ENCODE data around the gene LMCD1. TPM values are rescaled to one million over a fixed set of nuclear protein-coding genes. Genes with fewer than 3 reads are reported as not detected.

The LMCD1 gene
- total RNA-seq, 1 donor from 2014 or later, result 69.0 TPM

DNA sequence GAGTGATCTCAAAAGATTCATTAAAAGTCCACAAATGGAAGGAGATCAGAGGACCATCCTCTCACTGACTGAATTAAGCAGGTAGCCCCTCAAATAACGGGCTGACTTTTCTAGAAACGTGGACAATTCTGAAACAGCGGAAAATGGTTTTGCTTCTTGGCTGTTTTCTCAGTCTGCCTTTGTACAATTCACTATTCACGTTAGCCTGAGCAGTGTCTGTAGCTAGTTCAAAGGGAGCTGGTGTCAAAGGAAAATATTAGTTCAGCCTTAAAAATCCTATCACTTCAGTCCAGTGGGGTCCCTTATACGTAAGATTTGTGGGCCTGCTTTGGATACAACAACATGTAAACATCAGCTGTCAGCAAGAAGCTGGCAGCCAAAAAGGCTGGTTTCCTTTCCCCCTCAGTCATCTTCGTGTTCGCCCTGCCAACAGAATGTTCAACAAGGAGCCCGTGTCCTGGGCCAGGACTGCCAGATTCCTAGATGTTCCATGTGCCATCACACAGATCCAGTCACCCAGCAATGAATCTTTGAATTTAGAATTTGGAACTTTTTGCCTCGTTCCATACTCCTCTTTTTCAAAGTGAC, 19.3 kb downstream of the LMCD1 start:
- no peak overlapping the region for H3K4me3 ChIP-seq (ENCODE audit: low read depth, low read length)
- TF ChIP-seq, protein P1, sequence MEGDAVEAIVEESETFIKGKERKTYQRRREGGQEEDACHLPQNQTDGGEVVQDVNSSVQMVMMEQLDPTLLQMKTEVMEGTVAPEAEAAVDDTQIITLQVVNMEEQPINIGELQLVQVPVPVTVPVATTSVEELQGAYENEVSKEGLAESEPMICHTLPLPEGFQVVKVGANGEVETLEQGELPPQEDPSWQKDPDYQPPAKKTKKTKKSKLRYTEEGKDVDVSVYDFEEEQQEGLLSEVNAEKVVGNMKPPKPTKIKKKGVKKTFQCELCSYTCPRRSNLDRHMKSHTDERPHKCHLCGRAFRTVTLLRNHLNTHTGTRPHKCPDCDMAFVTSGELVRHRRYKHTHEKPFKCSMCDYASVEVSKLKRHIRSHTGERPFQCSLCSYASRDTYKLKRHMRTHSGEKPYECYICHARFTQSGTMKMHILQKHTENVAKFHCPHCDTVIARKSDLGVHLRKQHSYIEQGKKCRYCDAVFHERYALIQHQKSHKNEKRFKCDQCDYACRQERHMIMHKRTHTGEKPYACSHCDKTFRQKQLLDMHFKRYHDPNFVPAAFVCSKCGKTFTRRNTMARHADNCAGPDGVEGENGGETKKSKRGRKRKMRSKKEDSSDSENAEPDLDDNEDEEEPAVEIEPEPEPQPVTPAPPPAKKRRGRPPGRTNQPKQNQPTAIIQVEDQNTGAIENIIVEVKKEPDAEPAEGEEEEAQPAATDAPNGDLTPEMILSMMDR (conservative IDR thresholded peaks at IDR 0.05; ENCODE audit: low read depth, low read length), result no peak
- DNase-seq (ENCODE audit: low read depth), result no peak

GRCh38 chr3:8523041-8523440, 21.4 kb downstream of the LMCD1 start:
- TF ChIP-seq, protein P1 (conservative IDR thresholded peaks at IDR 0.05; ENCODE audit: low read depth, low read length), result no peak
- no peak for DNase-seq (ENCODE audit: low read depth)
- H3K4me3 ChIP-seq (ENCODE audit: low read depth, low read length), result no peak overlapping the region

GRCh38 chr3:8524249-8524648, 22.6 kb downstream of the LMCD1 start:
- no peak for DNase-seq (ENCODE audit: low read depth)
- TF ChIP-seq, protein P1 (conservative IDR thresholded peaks at IDR 0.05; ENCODE audit: low read depth, low read length), result no peak
- H3K4me3 ChIP-seq (ENCODE audit: low read depth, low read length), result no peak overlapping the region

GRCh38 chr3:8524656-8525399, 23.2 kb downstream of the LMCD1 start:
- TF ChIP-seq, protein P1 (conservative IDR thresholded peaks at IDR 0.05; ENCODE audit: low read depth, low read length), result no peak
- DNase-seq (ENCODE audit: low read depth), result no peak
- H3K4me3 ChIP-seq (ENCODE audit: low read depth, low read length), result no peak overlapping the region

DNA sequence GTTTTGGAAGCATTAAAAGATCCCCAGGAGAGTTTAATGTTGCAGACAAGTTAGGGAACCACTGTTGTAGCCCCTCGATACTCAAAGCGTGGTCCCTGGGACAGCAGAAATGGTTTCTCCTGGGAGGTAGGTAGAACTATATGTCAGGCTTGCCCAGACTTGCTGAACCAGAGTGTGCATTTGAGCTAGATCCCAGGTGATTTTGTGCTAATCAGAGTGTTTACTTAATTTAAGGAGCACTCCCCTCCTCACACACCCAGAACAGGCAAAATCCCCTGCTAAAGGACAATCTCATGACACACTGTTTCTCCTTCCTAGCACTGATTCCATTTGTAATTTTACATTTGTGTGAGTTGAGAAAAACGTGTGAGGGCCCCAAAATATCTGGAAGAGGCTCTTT, 24.3 kb downstream of the LMCD1 start:
- TF ChIP-seq, protein P1 (conservative IDR thresholded peaks at IDR 0.05; ENCODE audit: low read depth, low read length), result no peak
- H3K4me3 ChIP-seq (ENCODE audit: low read depth, low read length), result no peak overlapping the region
- no peak for DNase-seq (ENCODE audit: low read depth)

- TF ChIP-seq, protein P1 (conservative IDR thresholded peaks at IDR 0.05; ENCODE audit: low read depth, low read length), result no peak
- no peak overlapping the region for H3K4me3 ChIP-seq (ENCODE audit: low read depth, low read length)
- peak; percentile 56 for DNase-seq (ENCODE audit: low read depth)
Measured at GRCh38 chr3:8529181-8529637, 27.6 kb downstream of the LMCD1 start.

Measured in epithelial cell of proximal tubule (primary cell).